Transverse colon (tissue), 3 donors: ENCODE measurements around the gene NLRP5.

Experiments used
- EP300 ChIP-seq: sonication (generic); formaldehyde crosslinking; IDR thresholded peaks from one replicate; pipeline ENCODE4 v1.6.1; 2017; ENCODE audit warnings: antibody characterized with exemption, low read depth
- POLR2A ChIP-seq: fragments of 450-650 bp; IDR thresholded peaks from one replicate; pipeline ENCODE4 v1.6.1; 2016; ENCODE audit warnings: antibody characterized with exemption, mild to moderate bottlenecking, moderate library complexity
- POLR2AphosphoS5 ChIP-seq, 3 donors: sonication (generic); formaldehyde crosslinking; IDR thresholded peaks; one replicate each; pipeline ENCODE4 v1.6.1; 2016; ENCODE audit warnings: antibody characterized with exemption in 3 of 3

GRCh38 chr19:56071151-56071550, 84.6 kb downstream of the NLRP5 start:
- no peak for TF ChIP-seq POLR2AphosphoS5 (IDR thresholded peaks at IDR 0.05)
- no peak for TF ChIP-seq EP300
- TF ChIP-seq POLR2A: no peak
